Lung (tissue), 13 donors: ENCODE data around the gene GET3. TPM values are rescaled to one million over a fixed set of nuclear protein-coding genes. Genes with fewer than 3 reads are reported as not detected.
A peak's percentile ranks its signal among the peaks of the same experiment; 100 is the strongest.
"Not testable (repeated sequence)": the region's sequence is repeated elsewhere in the genome, so short reads cannot be mapped to it uniquely, and the experiment has no call there.

ENCODE experiments used
- ATAC-seq: fragments of 200-7000 bp; cut with Tn5 transposase; one replicate; pipeline ENCODE4 v1.9.1; 2020; ENCODE audit warnings: moderate number of reproducible peaks; ENCODE audit not compliant: insufficient read depth, low FRiP score
- DNase-seq, 3 donors: peaks; one replicate each; pipeline ENCODE4 v3.0.0-alpha.2; 2013 to 2017
- H3K27ac ChIP-seq, 2 donors: one replicate each; pipeline ENCODE4 v1.5.1; 2013; ENCODE audit warnings: mild to moderate bottlenecking in 2 of 2, moderate library complexity in 2 of 2, control low read depth in 1 of 2, inconsistent platforms in 1 of 2, low read depth in 1 of 2, low read length in 1 of 2
- H3K27me3 ChIP-seq, 3 donors: one replicate each; pipeline ENCODE4 v1.5.1; 2013; ENCODE audit warnings: low read length in 2 of 3; ENCODE audit not compliant: control insufficient read depth in 3 of 3, insufficient read depth in 3 of 3
- H3K36me3 ChIP-seq, 4 donors: one replicate each; pipeline ENCODE4 v1.5.1; 2013; ENCODE audit warnings: low read length in 4 of 4, mild to moderate bottlenecking in 1 of 4, moderate library complexity in 1 of 4; ENCODE audit not compliant: control insufficient read depth in 4 of 4, insufficient read depth in 4 of 4
- H3K4me1 ChIP-seq, 5 donors: one replicate each; pipeline ENCODE4 v1.5.1; 2013; ENCODE audit warnings: low read length in 5 of 5, mild to moderate bottlenecking in 2 of 5, moderate library complexity in 1 of 5; ENCODE audit not compliant: control insufficient read depth in 5 of 5, insufficient read depth in 5 of 5
- H3K4me3 ChIP-seq: one replicate; pipeline ENCODE4 v1.5.1; 2013; ENCODE audit warnings: mild to moderate bottlenecking, control low read depth, moderate library complexity
- H3K9ac ChIP-seq, 2 donors: one replicate each; pipeline ENCODE4 v1.5.1; 2013; ENCODE audit warnings: low read length in 2 of 2, control low read depth in 1 of 2; ENCODE audit not compliant: insufficient read depth in 1 of 2
- H3K9me3 ChIP-seq, 4 donors: one replicate each; pipeline ENCODE4 v1.5.1; 2013; ENCODE audit warnings: low read length in 3 of 4, mild to moderate bottlenecking in 1 of 4, moderate library complexity in 1 of 4; ENCODE audit not compliant: control insufficient read depth in 4 of 4, insufficient read depth in 3 of 4
- WGBS, 2 donors: extraction: QIAGEN DNeasy Blood & Tissue Kit; methylation state at CpG; one replicate each; pipeline ENCODE4 v1.1.7; 2013; 5-methylcytosine and 5-hydroxymethylcytosine counted together
- polyA plus RNA-seq, 2 donors: library from polyadenylated mRNA; stranded (reverse); fragments of 200-250 nt; gene quantifications; one replicate each; pipeline ENCODE4 v1.2.1, GENCODE V29; 2013
- small RNA-seq: library from RNA; depleted of rRNA; stranded (forward); fragments of <200 nt; gene quantifications from one replicate; pipeline ENCODE3, GENCODE V24; 2014; ENCODE audit warnings: low replicate concordance
- total RNA-seq, 2 donors: library from RNA; depleted of rRNA in 1 of 2; stranded (reverse); fragments of >200 nt in 1 of 2; gene quantifications; one replicate each; pipeline ENCODE4 v1.2.1, GENCODE V29; 2014 to 2021
- TF ChIP-seq, protein P1 (sequence below): IDR thresholded peaks from 2 replicates; pipeline ENCODE4 v1.5.1; 2012; ENCODE audit warnings: mild to moderate bottlenecking; ENCODE audit errors: control extremely low read depth, extremely low read depth
- donor health status: control.
- donor health status: control.
- donor health status: Bipolar disorder and iron deficiency.
- donor health status: healthy.
- donor health status: DM: yes; HTN: yes; CAD: no.

Gene GET3
- total and polyA plus RNA-seq, 4 donors: 33.4 to 112 (median 76.9) TPM

DNA sequence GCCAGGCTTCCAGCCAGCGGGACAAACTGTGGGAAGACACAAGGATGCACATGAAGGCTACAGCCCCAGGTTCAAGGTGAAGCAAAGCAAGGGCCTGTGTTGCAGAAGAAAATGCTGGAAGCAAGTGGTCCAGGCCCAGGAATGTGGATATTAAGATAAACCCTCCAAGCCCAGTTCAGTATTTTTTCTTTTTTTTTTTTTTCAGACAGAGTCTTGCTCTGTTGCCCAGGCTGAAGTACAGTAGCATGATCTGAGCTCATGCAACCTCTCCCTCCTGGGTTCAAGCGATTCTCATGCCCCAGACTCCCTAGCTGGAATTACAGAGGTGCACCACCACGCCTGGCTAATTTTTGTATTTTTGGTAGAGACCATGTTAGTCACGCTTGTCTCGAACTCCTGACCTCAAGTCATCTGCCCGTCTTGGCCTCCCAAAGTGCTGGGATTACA, 59.9 kb downstream of the GET3 start:
- DNase-seq (no peak), ATAC-seq (no peak)
- 94 to 96% methylated on average over 6 of the region's 6 CpGs for WGBS, 2 donors
- peaks cover 0 to 10% (median 9%) of the 10 kb centered on the region in 4 donors for H3K36me3 ChIP-seq
- no peaks in the 10 kb centered on the region for H3K9me3 ChIP-seq
- H3K27ac ChIP-seq: no peak overlapping the region
- TF ChIP-seq, protein P1, sequence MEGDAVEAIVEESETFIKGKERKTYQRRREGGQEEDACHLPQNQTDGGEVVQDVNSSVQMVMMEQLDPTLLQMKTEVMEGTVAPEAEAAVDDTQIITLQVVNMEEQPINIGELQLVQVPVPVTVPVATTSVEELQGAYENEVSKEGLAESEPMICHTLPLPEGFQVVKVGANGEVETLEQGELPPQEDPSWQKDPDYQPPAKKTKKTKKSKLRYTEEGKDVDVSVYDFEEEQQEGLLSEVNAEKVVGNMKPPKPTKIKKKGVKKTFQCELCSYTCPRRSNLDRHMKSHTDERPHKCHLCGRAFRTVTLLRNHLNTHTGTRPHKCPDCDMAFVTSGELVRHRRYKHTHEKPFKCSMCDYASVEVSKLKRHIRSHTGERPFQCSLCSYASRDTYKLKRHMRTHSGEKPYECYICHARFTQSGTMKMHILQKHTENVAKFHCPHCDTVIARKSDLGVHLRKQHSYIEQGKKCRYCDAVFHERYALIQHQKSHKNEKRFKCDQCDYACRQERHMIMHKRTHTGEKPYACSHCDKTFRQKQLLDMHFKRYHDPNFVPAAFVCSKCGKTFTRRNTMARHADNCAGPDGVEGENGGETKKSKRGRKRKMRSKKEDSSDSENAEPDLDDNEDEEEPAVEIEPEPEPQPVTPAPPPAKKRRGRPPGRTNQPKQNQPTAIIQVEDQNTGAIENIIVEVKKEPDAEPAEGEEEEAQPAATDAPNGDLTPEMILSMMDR: no peak
- H3K9ac ChIP-seq: no peak overlapping the region
- H3K27me3 ChIP-seq: no peaks in the 10 kb centered on the region
- H3K4me3 ChIP-seq: no peak overlapping the region
- H3K4me1 ChIP-seq: peaks cover 0 to 36% (median 4%) of the 10 kb centered on the region in 5 donors

DNA sequence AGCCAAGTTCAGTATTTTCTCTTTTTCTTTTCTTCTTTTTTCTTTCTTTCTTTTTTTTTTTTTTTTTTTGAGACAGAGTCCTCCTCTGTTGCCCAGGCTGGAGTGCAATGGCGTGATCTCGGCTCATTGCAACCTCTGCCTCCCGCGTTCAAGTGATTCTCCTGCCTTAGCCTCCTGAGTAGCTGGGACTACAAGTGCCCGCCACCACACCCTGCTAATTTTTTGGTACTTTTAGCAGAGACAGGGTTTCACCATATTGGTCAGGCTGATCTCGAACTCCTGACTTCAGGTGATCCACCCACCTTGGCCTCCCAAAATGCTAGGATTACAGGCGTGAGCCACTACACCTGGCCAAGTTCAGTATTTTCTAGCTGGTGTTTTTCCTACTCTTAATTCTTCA, 60.3 kb downstream of the GET3 start:
- peaks cover 3 to 36% (median 5%) of the 10 kb centered on the region in 5 donors for H3K4me1 ChIP-seq
- not testable (repeated sequence) for H3K36me3 ChIP-seq, H3K4me3 ChIP-seq, H3K9ac ChIP-seq, ATAC-seq, H3K9me3 ChIP-seq, H3K27me3 ChIP-seq, DNase-seq, H3K27ac ChIP-seq
- WGBS, 2 donors: 96 to 97% methylated on average over 7 of the region's 7 CpGs

Small RNA genes lying within 50 kb of the gene (small RNA-seq; reads per million reads assigned to genes)
- not detected for gene MIR5684
- gene SNORD41: 81.8 reads per million, percentile 98 among the genes with 10 or more reads in this experiment

Other genes with a start within 250 kb of the GET3 start
- 10 to 100 TPM; 11.1 to 26.3 TPM for gene ZNF564, start 186.0 kb upstream of the GET3 start, total RNA-seq
- gene ZNF564, start 186.0 kb upstream of the GET3 start, polyA plus RNA-seq: 1 to 10 TPM; 5.2 to 5.3 TPM
- gene ZNF490, start 126.7 kb upstream of the GET3 start, total RNA-seq: 10 to 100 TPM in 1 of 2 donors, 1 to 10 TPM in 1; 7.7 to 10.4 TPM
- gene ZNF490, start 126.7 kb upstream of the GET3 start, polyA plus RNA-seq: under 1 TPM; 0.94 to 0.96 TPM
- 10 to 100 TPM; 20.7 to 33.4 TPM for gene ZNF791, start 126.6 kb upstream of the GET3 start, total RNA-seq
- 10 to 100 TPM in 1 of 2 donors, 1 to 10 TPM in 1; 5.5 to 10.1 TPM for gene ZNF791, start 126.6 kb upstream of the GET3 start, polyA plus RNA-seq
- 100 to 1,000 TPM in 1 of 2 donors, 10 to 100 TPM in 1; 38.7 to 160 TPM for gene MAN2B1, start 70.8 kb upstream of the GET3 start, total RNA-seq
- 100 to 1,000 TPM in 1 of 2 donors, 10 to 100 TPM in 1; 93.2 to 118 TPM for gene MAN2B1, start 70.8 kb upstream of the GET3 start, polyA plus RNA-seq
- gene WDR83, start 70.7 kb upstream of the GET3 start, total RNA-seq: 10 to 100 TPM in 1 of 2 donors, 1 to 10 TPM in 1; 7.9 to 11.9 TPM
- gene WDR83, start 70.7 kb upstream of the GET3 start, polyA plus RNA-seq: 10 to 100 TPM; 11.8 to 15.8 TPM
- 10 to 100 TPM; 65.0 to 78.8 TPM for gene DHPS, start 55.6 kb upstream of the GET3 start, total RNA-seq
- 10 to 100 TPM; 70.7 to 80.8 TPM for gene DHPS, start 55.6 kb upstream of the GET3 start, polyA plus RNA-seq
- gene GNG14, start 49.5 kb upstream of the GET3 start, total RNA-seq: not detected
- not detected for gene GNG14, start 49.5 kb upstream of the GET3 start, polyA plus RNA-seq
- 10 to 100 TPM; 10.7 to 17.1 TPM for gene FBXW9, start 40.9 kb upstream of the GET3 start, total RNA-seq
- gene FBXW9, start 40.9 kb upstream of the GET3 start, polyA plus RNA-seq: 10 to 100 TPM in 1 of 2 donors, 1 to 10 TPM in 1; 6.8 to 13.0 TPM
- 10 to 100 TPM; 54.7 to 63.0 TPM for gene TNPO2, start 13.6 kb upstream of the GET3 start, total RNA-seq
- 10 to 100 TPM; 29.5 to 31.5 TPM for gene TNPO2, start 13.6 kb upstream of the GET3 start, polyA plus RNA-seq
- 100 to 1,000 TPM in 1 of 2 donors, 10 to 100 TPM in 1; 77.2 to 144 TPM for gene TRIR, start 2.8 kb upstream of the GET3 start, total RNA-seq
- gene TRIR, start 2.8 kb upstream of the GET3 start, polyA plus RNA-seq: 100 to 1,000 TPM; 226 to 422 TPM
- not detected for gene BEST2, start 14.3 kb downstream of the GET3 start, total RNA-seq
- under 1 TPM in 1 of 2 donors, not detected in 1; 0.02 TPM for gene BEST2, start 14.3 kb downstream of the GET3 start, polyA plus RNA-seq
- 10 to 100 TPM; 46.9 to 67.4 TPM for gene HOOK2, start 38.1 kb downstream of the GET3 start, total RNA-seq
- 10 to 100 TPM; 39.8 to 54.3 TPM for gene HOOK2, start 38.1 kb downstream of the GET3 start, polyA plus RNA-seq
- 100 to 1,000 TPM; 121 to 205 TPM for gene JUNB, start 54.0 kb downstream of the GET3 start, total RNA-seq
- 100 to 1,000 TPM; 111 to 689 TPM for gene JUNB, start 54.0 kb downstream of the GET3 start, polyA plus RNA-seq
- 100 to 1,000 TPM; 166 to 196 TPM for gene PRDX2, start 64.3 kb downstream of the GET3 start, total RNA-seq
- 100 to 1,000 TPM; 132 to 181 TPM for gene PRDX2, start 64.3 kb downstream of the GET3 start, polyA plus RNA-seq
- gene THSD8, start 64.6 kb downstream of the GET3 start, total RNA-seq: 1 to 10 TPM; 1.8 to 2.2 TPM
- 1 to 10 TPM in 1 of 2 donors, under 1 TPM in 1; 0.10 to 6.2 TPM for gene THSD8, start 64.6 kb downstream of the GET3 start, polyA plus RNA-seq
- gene RNASEH2A, start 69.1 kb downstream of the GET3 start, total RNA-seq: 10 to 100 TPM in 1 of 2 donors, 1 to 10 TPM in 1; 7.5 to 16.1 TPM
- gene RNASEH2A, start 69.1 kb downstream of the GET3 start, polyA plus RNA-seq: 10 to 100 TPM in 1 of 2 donors, 1 to 10 TPM in 1; 7.3 to 11.1 TPM
- gene RTBDN, start 97.1 kb downstream of the GET3 start, total RNA-seq: not detected
- not detected for gene RTBDN, start 97.1 kb downstream of the GET3 start, polyA plus RNA-seq
- gene MAST1, start 101.0 kb downstream of the GET3 start, total RNA-seq: under 1 TPM; 0.55 to 0.88 TPM
- under 1 TPM; 0.08 to 0.26 TPM for gene MAST1, start 101.0 kb downstream of the GET3 start, polyA plus RNA-seq
- gene DNASE2, start 144.0 kb downstream of the GET3 start, total RNA-seq: 10 to 100 TPM; 31.2 to 68.0 TPM
- 10 to 100 TPM; 32.2 to 72.3 TPM for gene DNASE2, start 144.0 kb downstream of the GET3 start, polyA plus RNA-seq
- gene KLF1, start 149.7 kb downstream of the GET3 start, total RNA-seq: 1 to 10 TPM in 1 of 2 donors, under 1 TPM in 1; 0.28 to 3.0 TPM
- gene KLF1, start 149.7 kb downstream of the GET3 start, polyA plus RNA-seq: under 1 TPM; 0.26 to 0.61 TPM
- 10 to 100 TPM; 24.0 to 31.3 TPM for gene GCDH, start 153.7 kb downstream of the GET3 start, total RNA-seq
- gene GCDH, start 153.7 kb downstream of the GET3 start, polyA plus RNA-seq: 10 to 100 TPM; 15.6 to 33.8 TPM
- not detected for gene SYCE2, start 181.8 kb downstream of the GET3 start, total RNA-seq
- gene SYCE2, start 181.8 kb downstream of the GET3 start, polyA plus RNA-seq: under 1 TPM; 0.13 to 0.28 TPM
- 10 to 100 TPM; 27.8 to 65.7 TPM for gene FARSA, start 196.2 kb downstream of the GET3 start, total RNA-seq
- 10 to 100 TPM; 39.8 to 72.1 TPM for gene FARSA, start 196.2 kb downstream of the GET3 start, polyA plus RNA-seq
- 1,000 to 10,000 TPM in 1 of 2 donors, 100 to 1,000 TPM in 1; 479 to 1,551 TPM for gene CALR, start 201.1 kb downstream of the GET3 start, total RNA-seq
- 1,000 to 10,000 TPM in 1 of 2 donors, 100 to 1,000 TPM in 1; 415 to 1,123 TPM for gene CALR, start 201.1 kb downstream of the GET3 start, polyA plus RNA-seq
- gene RAD23A, start 208.4 kb downstream of the GET3 start, total RNA-seq: 100 to 1,000 TPM in 1 of 2 donors, 10 to 100 TPM in 1; 79.7 to 122 TPM
- 100 to 1,000 TPM; 112 to 186 TPM for gene RAD23A, start 208.4 kb downstream of the GET3 start, polyA plus RNA-seq
- 10 to 100 TPM; 14.9 to 22.6 TPM for gene GADD45GIP1, start 219.7 kb downstream of the GET3 start, total RNA-seq
- gene GADD45GIP1, start 219.7 kb downstream of the GET3 start, polyA plus RNA-seq: 10 to 100 TPM; 50.0 to 69.0 TPM
- under 1 TPM; 0.20 to 0.25 TPM for gene DAND5, start 232.1 kb downstream of the GET3 start, total RNA-seq
- under 1 TPM; 0.01 to 0.14 TPM for gene DAND5, start 232.1 kb downstream of the GET3 start, polyA plus RNA-seq